ENCODE data around the gene PEX7. TPM values are rescaled to one million over a fixed set of nuclear protein-coding genes. Genes with fewer than 3 reads are reported as not detected.

Gene PEX7
- polyA plus RNA-seq, 3 donors, result 3.0 to 6.1 (median 3.9) TPM

DNA sequence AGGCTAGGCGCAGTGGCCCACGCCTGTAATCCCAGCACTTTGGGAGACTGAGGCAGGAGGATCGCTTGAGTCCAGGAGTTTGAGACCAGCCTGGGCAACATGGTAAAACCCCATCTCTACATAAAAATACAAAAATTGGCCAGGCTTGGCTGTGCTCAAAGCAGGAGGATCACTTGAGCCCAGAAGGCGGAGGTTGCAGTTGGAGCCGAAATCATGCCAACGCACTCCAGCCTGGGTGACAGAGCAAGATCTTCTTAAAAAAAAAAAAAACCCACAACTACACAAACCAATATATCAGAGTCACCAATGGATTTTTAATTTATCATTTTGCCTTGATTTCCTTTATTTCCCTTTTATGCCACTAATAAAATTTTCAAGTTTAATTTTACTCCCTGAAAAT, 39.4 kb upstream of the PEX7 start:
- Mint-ChIP-seq H3K4me1 (peaks cover 74% of the 10 kb centered on the region), H3K27ac (peak overlapping the region; percentile 94 to 98 (median 97)), H3K4me3 (no peak overlapping the region), H3K36me3 (peaks cover 5 to 21% of the 10 kb centered on the region in 2 donors), H3K9me3 (peaks cover 0 to 2% (median 0%) of the 10 kb centered on the region in 7 donors), H3K27me3 (ENCODE audit: low read depth in 3 of 3) (peaks cover 0 to 2% (median 2%) of the 10 kb centered on the region in 3 donors)
- Histone ChIP-seq H3K27ac (ENCODE audit: low read depth in 1 of 2, low read length in 2 of 2) (peak overlapping the region; percentile 80 to 83), H4K20me1 (ENCODE audit: insufficient read depth, low read length) (peaks cover 33% of the 10 kb centered on the region), H3K27me3 (ENCODE audit: control insufficient read depth in 2 of 2, insufficient read depth in 2 of 2, low read length in 2 of 2) (no peaks in the 10 kb centered on the region), H3K4me3 (replicated peaks in 1 of 3; ENCODE audit: low read depth in 2 of 3, low read length in 3 of 3) (peak overlapping the region in 2 of 3 experiments; percentile 0 to 88), H3K9ac (ENCODE audit: insufficient read depth, low read length, poor library complexity, severe bottlenecking) (no peak overlapping the region), H3K4me2 (replicated peaks; ENCODE audit: extremely low read depth, low read length, poor library complexity, severe bottlenecking) (peak overlapping the region; percentile 89), H3K9me3 (replicated peaks in 1 of 2; ENCODE audit: control insufficient read depth in 1 of 2, insufficient read depth in 1 of 2, low read length in 2 of 2) (no peaks in the 10 kb centered on the region), H3K79me2 (ENCODE audit: insufficient read depth, low read length) (peaks cover 95% of the 10 kb centered on the region), H2AFZ (ENCODE audit: insufficient read depth, low read depth, low read length, poor library complexity, severe bottlenecking) (no peak overlapping the region), H3K4me1 (ENCODE audit: control insufficient read depth in 1 of 2, insufficient read depth in 2 of 2, low read length in 2 of 2) (peaks cover 70 to 82% of the 10 kb centered on the region in 2 donors), H3K36me3 (replicated peaks in 1 of 2; ENCODE audit: control insufficient read depth in 1 of 2, insufficient read depth in 2 of 2, low read length in 2 of 2) (peaks cover 0 to 9% of the 10 kb centered on the region in 2 donors)
- DNase-seq, result no peak
- intact Hi-C loops (cut with micrococcal nuclease), result loop anchor here in 1 of 2 donors (10.0 kb wide), 2 partner anchors 452 to 498 kb away; partner anchors contain the start of gene BCLAF1
- TF ChIP-seq, protein P1, sequence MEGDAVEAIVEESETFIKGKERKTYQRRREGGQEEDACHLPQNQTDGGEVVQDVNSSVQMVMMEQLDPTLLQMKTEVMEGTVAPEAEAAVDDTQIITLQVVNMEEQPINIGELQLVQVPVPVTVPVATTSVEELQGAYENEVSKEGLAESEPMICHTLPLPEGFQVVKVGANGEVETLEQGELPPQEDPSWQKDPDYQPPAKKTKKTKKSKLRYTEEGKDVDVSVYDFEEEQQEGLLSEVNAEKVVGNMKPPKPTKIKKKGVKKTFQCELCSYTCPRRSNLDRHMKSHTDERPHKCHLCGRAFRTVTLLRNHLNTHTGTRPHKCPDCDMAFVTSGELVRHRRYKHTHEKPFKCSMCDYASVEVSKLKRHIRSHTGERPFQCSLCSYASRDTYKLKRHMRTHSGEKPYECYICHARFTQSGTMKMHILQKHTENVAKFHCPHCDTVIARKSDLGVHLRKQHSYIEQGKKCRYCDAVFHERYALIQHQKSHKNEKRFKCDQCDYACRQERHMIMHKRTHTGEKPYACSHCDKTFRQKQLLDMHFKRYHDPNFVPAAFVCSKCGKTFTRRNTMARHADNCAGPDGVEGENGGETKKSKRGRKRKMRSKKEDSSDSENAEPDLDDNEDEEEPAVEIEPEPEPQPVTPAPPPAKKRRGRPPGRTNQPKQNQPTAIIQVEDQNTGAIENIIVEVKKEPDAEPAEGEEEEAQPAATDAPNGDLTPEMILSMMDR (IDR thresholded peaks at IDR 0.05), result no peak
- WGBS (ENCODE audit: insufficient coverage), result 92% methylated on average over 6 of the region's 6 CpGs

DNA sequence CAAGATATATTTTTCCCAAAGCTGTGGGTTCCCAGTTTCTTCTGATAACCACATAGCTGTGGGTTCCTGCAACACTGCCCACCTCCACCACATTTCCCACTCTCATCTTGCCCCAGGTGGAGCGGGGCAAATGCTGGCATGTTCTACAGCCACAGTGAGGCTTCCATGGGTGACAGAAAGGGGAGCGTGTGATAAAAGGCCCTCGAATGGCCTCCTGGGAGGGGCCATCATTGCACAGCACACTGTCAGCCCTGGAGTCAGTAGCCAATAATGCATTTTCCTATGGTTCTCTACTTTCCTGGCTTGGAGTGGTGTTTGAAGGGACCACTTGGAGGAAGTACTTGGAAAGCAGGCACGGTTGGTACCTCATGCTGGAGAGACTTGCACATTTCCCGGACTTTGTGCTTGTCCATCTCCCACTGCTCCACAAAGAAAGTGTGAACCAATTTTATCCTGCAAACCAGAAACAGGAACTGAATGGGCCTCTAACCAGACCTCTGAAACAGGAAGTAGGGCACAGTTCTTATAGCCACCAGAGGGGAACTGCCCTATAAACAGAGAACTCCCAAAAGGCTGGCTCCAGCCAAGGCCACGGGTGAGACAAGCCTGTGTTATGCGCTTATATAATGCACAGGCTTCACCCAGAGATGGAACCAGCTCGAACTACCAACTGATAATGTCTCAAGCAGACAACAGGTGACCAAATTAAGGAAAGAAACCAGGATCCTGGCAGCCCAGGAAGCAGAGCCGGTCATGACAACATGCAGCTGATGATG, 38.7 kb upstream of the PEX7 start:
- Histone ChIP-seq H3K4me1 (ENCODE audit: control insufficient read depth in 1 of 2, insufficient read depth in 2 of 2, low read length in 2 of 2) (peaks cover 77 to 89% of the 10 kb centered on the region in 2 donors), H3K9me3 (replicated peaks in 1 of 2; ENCODE audit: control insufficient read depth in 1 of 2, insufficient read depth in 1 of 2, low read length in 2 of 2) (no peaks in the 10 kb centered on the region), H4K20me1 (ENCODE audit: insufficient read depth, low read length) (peaks cover 37% of the 10 kb centered on the region), H2AFZ (ENCODE audit: insufficient read depth, low read depth, low read length, poor library complexity, severe bottlenecking) (no peak overlapping the region), H3K9ac (ENCODE audit: insufficient read depth, low read length, poor library complexity, severe bottlenecking) (peak overlapping the region; percentile 67), H3K36me3 (replicated peaks in 1 of 2; ENCODE audit: control insufficient read depth in 1 of 2, insufficient read depth in 2 of 2, low read length in 2 of 2) (peaks cover 0 to 9% of the 10 kb centered on the region in 2 donors), H3K4me2 (replicated peaks; ENCODE audit: extremely low read depth, low read length, poor library complexity, severe bottlenecking) (peak overlapping the region; percentile 89), H3K27me3 (ENCODE audit: control insufficient read depth in 2 of 2, insufficient read depth in 2 of 2, low read length in 2 of 2) (no peaks in the 10 kb centered on the region), H3K27ac (ENCODE audit: low read depth in 1 of 2, low read length in 2 of 2) (peak overlapping the region; percentile 80 to 83), H3K4me3 (replicated peaks in 1 of 3; ENCODE audit: low read depth in 2 of 3, low read length in 3 of 3) (peak overlapping the region; percentile 68 to 88 (median 88)), H3K79me2 (ENCODE audit: insufficient read depth, low read length) (peaks cover 95% of the 10 kb centered on the region)
- 0% methylated on average over 2 of the region's 9 CpGs for WGBS (ENCODE audit: insufficient coverage)
- Mint-ChIP-seq H3K9me3 (peaks cover 0 to 2% (median 0%) of the 10 kb centered on the region in 7 donors), H3K36me3 (peaks cover 9 to 21% of the 10 kb centered on the region in 2 donors), H3K4me1 (peaks cover 81% of the 10 kb centered on the region), H3K27me3 (ENCODE audit: low read depth in 3 of 3) (peaks cover 0 to 2% (median 2%) of the 10 kb centered on the region in 3 donors), H3K4me3 (peak overlapping the region; percentile 87 to 99), H3K27ac (peak overlapping the region; percentile 94 to 98 (median 97))
- peak; percentile 78 to 90 (median 88) for DNase-seq
- intact Hi-C loops (cut with micrococcal nuclease), result loop anchor here in 1 of 2 donors (10.0 kb wide), 2 partner anchors 451 to 499 kb away; partner anchors contain the start of gene BCLAF1
- TF ChIP-seq, protein P1 (IDR thresholded peaks at IDR 0.05), result no peak
